Measurements from ENCODE around the gene LNPEP.

GRCh38 chr5:97076098-97076497 lies 140.2 kb downstream of the LNPEP start:
- TF ChIP-seq EZH2 (IDR thresholded peaks at IDR 0.05) (no peak), CTCF (IDR thresholded peaks at IDR 0.05) (no peak), EZH2phosphoT487 (IDR thresholded peaks at IDR 0.05) (no peak)

All from neural progenitor cell (in vitro differentiated cells).